Epithelial cell of esophagus (primary cell): ENCODE data around the gene ADAMTS8.

Experiments
- DNase-seq: peaks from one replicate; pipeline ENCODE4 v3.0.0; 2010; ENCODE audit warnings: low read depth
- H3K4me3 ChIP-seq: 2 replicates; pipeline ENCODE4 v1.5.1; 2011; ENCODE audit warnings: mild to moderate bottlenecking, low read length, control low read depth
- CTCF ChIP-seq: IDR thresholded peaks from 2 replicates; pipeline ENCODE4 v1.5.1; 2011; ENCODE audit warnings: low read depth, mild to moderate bottlenecking, low read length, control low read depth, inconsistent platforms; ENCODE audit not compliant: insufficient read depth; ENCODE audit errors: missing control alignments

The ADAMTS8 gene

GRCh38 chr11:130457623-130458409 lies 29.4 kb upstream of the ADAMTS8 start:
- peak; percentile 61 for DNase-seq
- no peak overlapping the region for H3K4me3 ChIP-seq
- no peak for TF ChIP-seq CTCF

GRCh38 chr11:130456286-130456685 lies 27.9 kb upstream of the ADAMTS8 start:
- no peak for DNase-seq
- TF ChIP-seq CTCF, result no peak
- H3K4me3 ChIP-seq, result no peak overlapping the region

- TF ChIP-seq CTCF, result no peak
- H3K4me3 ChIP-seq, result no peak overlapping the region
- DNase-seq, result no peak
Measured at GRCh38 chr11:130455483-130456127, 27.2 kb upstream of the ADAMTS8 start.

GRCh38 chr11:130454491-130455252 lies 26.3 kb upstream of the ADAMTS8 start:
- no peak for TF ChIP-seq CTCF
- DNase-seq, result no peak
- H3K4me3 ChIP-seq, result no peak overlapping the region

GRCh38 chr11:130452940-130453339 lies 24.5 kb upstream of the ADAMTS8 start:
- DNase-seq, result no peak
- TF ChIP-seq CTCF, result no peak
- no peak overlapping the region for H3K4me3 ChIP-seq

- H3K4me3 ChIP-seq, result no peak overlapping the region
- no peak for TF ChIP-seq CTCF
- DNase-seq, result no peak
Measured at GRCh38 chr11:130452176-130452575, 23.8 kb upstream of the ADAMTS8 start.
